Measurements from ENCODE around the gene ZMYND15.

- TF ChIP-seq EZH2 (IDR thresholded peaks at IDR 0.05; ENCODE audit: insufficient read depth, poor library complexity, severe bottlenecking) (no peak), EZH2phosphoT487 (IDR thresholded peaks at IDR 0.05; ENCODE audit: insufficient read depth, low read depth) (no peak)
Measured at GRCh38 chr17:4733073-4733531, 6.5 kb upstream of the ZMYND15 start.

All from GM23248 (cell line).